Right hindlimb (tissue), 1 donor: ENCODE measurements around the gene FALEC.

Experiments
- DNase-seq: peaks from one replicate; pipeline ENCODE4 v3.0.0-alpha.2; 2018

FALEC gene

GRCh38 chr1:150512846-150513245 lies 2.7 kb upstream of the FALEC start:
- no peak for DNase-seq

- DNase-seq, result no peak
Observed at GRCh38 chr1:150513351-150513791, 2.2 kb upstream of the FALEC start.

GRCh38 chr1:150514260-150514659 lies 1.3 kb upstream of the FALEC start:
- DNase-seq, result no peak

GRCh38 chr1:150514913-150515327 lies 632 bp upstream of the FALEC start:
- no peak for DNase-seq

- no peak for DNase-seq
Observed at GRCh38 chr1:150516050-150516591, 569 bp downstream of the FALEC start.

GRCh38 chr1:150516616-150517015 lies 1.1 kb downstream of the FALEC start:
- no peak for DNase-seq

GRCh38 chr1:150521196-150521968 lies 5.8 kb downstream of the FALEC start:
- no peak for DNase-seq

- DNase-seq, result no peak
Observed at GRCh38 chr1:150525348-150525747, 9.8 kb downstream of the FALEC start.

- no peak for DNase-seq
Observed at GRCh38 chr1:150528196-150528595, 12.6 kb downstream of the FALEC start.

- DNase-seq, result no peak
Observed at GRCh38 chr1:150529017-150529416, 13.5 kb downstream of the FALEC start.

GRCh38 chr1:150530491-150531159 lies 15.1 kb downstream of the FALEC start:
- DNase-seq, result no peak

GRCh38 chr1:150532860-150533259 lies 17.3 kb downstream of the FALEC start:
- no peak for DNase-seq

GRCh38 chr1:150534002-150534401 lies 18.4 kb downstream of the FALEC start:
- no peak for DNase-seq

- no peak for DNase-seq
Observed at GRCh38 chr1:150535511-150536287, 20.1 kb downstream of the FALEC start.

- no peak for DNase-seq
Observed at GRCh38 chr1:150536836-150537731, 21.5 kb downstream of the FALEC start.

GRCh38 chr1:150537732-150538684 lies 22.5 kb downstream of the FALEC start:
- DNase-seq, result no peak

- DNase-seq, result peak; percentile 72
Observed at GRCh38 chr1:150543500-150544143, 28.1 kb downstream of the FALEC start.

GRCh38 chr1:150544204-150544603 lies 28.7 kb downstream of the FALEC start:
- DNase-seq, result no peak

- DNase-seq, result no peak
Observed at GRCh38 chr1:150545486-150546032, 30.0 kb downstream of the FALEC start.

- DNase-seq, result no peak
Observed at GRCh38 chr1:150546294-150546937, 30.9 kb downstream of the FALEC start.
